ENCODE measurements around the gene ITSN1.

DNA sequence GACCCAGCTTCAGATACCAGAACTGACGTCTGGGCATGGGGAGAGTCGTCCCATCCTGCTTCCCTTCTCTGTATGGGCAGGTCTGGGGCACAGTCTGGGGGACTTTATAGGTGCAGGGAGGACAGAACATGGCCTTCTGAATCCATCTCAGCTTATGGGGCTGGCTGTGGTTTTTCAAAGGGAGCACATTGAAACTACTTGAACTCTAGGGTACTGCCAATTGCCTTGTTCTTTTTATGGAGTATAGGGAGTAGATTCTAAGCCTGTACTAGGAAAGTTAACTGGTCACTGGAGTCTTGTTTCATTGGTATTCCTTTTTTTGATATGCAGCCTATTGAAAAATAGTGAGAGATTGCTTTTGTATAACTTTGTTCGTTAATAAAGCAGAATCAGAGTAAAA, 183.1 kb downstream of the ITSN1 start:
- TF ChIP-seq, protein P1, sequence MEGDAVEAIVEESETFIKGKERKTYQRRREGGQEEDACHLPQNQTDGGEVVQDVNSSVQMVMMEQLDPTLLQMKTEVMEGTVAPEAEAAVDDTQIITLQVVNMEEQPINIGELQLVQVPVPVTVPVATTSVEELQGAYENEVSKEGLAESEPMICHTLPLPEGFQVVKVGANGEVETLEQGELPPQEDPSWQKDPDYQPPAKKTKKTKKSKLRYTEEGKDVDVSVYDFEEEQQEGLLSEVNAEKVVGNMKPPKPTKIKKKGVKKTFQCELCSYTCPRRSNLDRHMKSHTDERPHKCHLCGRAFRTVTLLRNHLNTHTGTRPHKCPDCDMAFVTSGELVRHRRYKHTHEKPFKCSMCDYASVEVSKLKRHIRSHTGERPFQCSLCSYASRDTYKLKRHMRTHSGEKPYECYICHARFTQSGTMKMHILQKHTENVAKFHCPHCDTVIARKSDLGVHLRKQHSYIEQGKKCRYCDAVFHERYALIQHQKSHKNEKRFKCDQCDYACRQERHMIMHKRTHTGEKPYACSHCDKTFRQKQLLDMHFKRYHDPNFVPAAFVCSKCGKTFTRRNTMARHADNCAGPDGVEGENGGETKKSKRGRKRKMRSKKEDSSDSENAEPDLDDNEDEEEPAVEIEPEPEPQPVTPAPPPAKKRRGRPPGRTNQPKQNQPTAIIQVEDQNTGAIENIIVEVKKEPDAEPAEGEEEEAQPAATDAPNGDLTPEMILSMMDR (IDR thresholded peaks at IDR 0.05) = no peak
- TF ChIP-seq POLR2A (IDR thresholded peaks at IDR 0.05; ENCODE audit: low read depth) = no peak
- TF ChIP-seq EP300 (IDR thresholded peaks at IDR 0.05) = no peak
- no peak for TF ChIP-seq POLR2AphosphoS5 (IDR thresholded peaks at IDR 0.05)

All from esophagus muscularis mucosa (tissue), 4 donors.